A549 (cell line): ENCODE measurements around the gene PAN2.

Experiments
- CTCF ChIP-seq: fragments of >200 bp; sonication (Bioruptor Twin); formaldehyde crosslinking; IDR thresholded peaks from 3 replicates; pipeline ENCODE4 v1.5.1; 2016
- RCOR1 ChIP-seq: fragments of 150-350 bp; IDR thresholded peaks from 2 replicates; pipeline ENCODE4 v1.6.1; 2014; ENCODE audit warnings: antibody characterized with exemption, low read length, low read depth

DNA sequence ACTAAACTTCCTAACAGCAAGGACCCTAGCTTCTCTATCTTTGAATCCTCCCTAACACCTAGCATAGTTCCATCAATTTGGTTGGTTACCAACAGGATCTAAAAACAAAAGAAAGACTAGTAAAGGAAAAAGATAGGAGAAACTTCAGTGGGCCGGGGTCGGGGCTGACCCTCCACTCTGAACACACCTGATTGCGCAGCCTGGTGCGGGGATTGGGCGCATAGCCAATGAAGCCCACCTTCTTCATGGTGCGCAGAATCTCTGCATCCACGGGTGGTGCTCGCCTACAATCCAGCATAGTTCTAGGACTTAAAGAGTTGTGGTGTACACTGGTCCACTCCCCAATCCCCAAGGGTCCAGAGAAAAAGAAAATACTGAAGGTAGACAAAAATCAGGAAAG is 7.7 kb downstream of the PAN2 start:
- TF ChIP-seq RCOR1, result no peak
- no peak for TF ChIP-seq CTCF
